ENCODE data around the gene TPSAB1.

- no peak for TF ChIP-seq POLR2A (IDR thresholded peaks at IDR 0.05)
- no peak for TF ChIP-seq CTCF (IDR thresholded peaks at IDR 0.05)
- TF ChIP-seq EP300 (IDR thresholded peaks at IDR 0.05): no peak
- no peak for TF ChIP-seq POLR2AphosphoS5 (IDR thresholded peaks at IDR 0.05)
Observed at GRCh38 chr16:1196494-1196893, 44.0 kb upstream of the TPSAB1 start.

All from upper lobe of left lung (tissue), 4 donors.